Stimulated activated naive CD8-positive, alpha-beta T cell treated with anti-CD3 and anti-CD28 coated beads, Interleukin-15, Interleukin-2, amounts not matched to agents 100 U/mL and 50 U/mL, for 24 hours (primary cell): ENCODE measurements around the gene FAM8A1.
"Not testable (repeated sequence)": the region's sequence is repeated elsewhere in the genome, so short reads cannot be mapped to it uniquely, and the experiment has no call there.

Experiments
- ATAC-seq: fragments of 150-1000 bp; cut with Tn5 transposase; one replicate; pipeline ENCODE4 v1.10.0; 2021
- DNase-seq: peaks from one replicate; pipeline ENCODE4 v3.0.0; 2021

Gene FAM8A1

GRCh38 chr6:17599877-17600526, at the start of gene FAM8A1:
TSS of gene FAM8A1 (plus strand) at chr6:17600302. CDS start at chr6:17600410, 108 bp downstream.
- ATAC-seq = peak; percentile 89
- DNase-seq = peak; percentile 98

GRCh38 chr6:17551383-17551958, 48.6 kb upstream of the FAM8A1 start:
- no peak for ATAC-seq

DNA sequence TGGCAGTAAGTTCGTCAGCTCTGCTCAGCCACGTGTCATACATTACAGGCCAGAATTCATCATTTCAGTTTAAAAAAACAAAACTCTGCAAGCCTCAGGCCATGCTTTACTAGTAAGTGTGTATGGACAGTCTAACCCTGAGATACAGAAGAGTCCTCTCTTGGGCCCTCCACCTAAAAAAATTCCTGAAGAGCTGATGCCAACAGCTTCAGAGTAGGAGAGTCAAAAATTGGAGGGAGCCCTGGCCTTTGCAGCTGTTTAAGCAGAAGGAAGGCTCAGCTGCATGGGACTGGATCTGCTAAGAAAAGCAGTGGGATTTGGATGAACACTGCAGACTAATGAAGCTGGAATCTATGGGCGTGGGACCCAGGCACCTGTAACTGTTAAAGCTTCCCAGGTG, 47.2 kb upstream of the FAM8A1 start:
- ATAC-seq = no peak

More at GRCh38 chr6:17551383-17551958, 48.6 kb upstream of the FAM8A1 start:
- DNase-seq = no peak

GRCh38 chr6:17556014-17556413, 44.1 kb upstream of the FAM8A1 start:
- ATAC-seq = no peak
- no peak for DNase-seq

More for the DNA sequence above, 47.2 kb upstream of the FAM8A1 start:
- no peak for DNase-seq

- DNase-seq = no peak
- ATAC-seq = no peak
These were observed 37.5 kb upstream of the FAM8A1 start for GRCh38 chr6:17562636-17563035.

DNA sequence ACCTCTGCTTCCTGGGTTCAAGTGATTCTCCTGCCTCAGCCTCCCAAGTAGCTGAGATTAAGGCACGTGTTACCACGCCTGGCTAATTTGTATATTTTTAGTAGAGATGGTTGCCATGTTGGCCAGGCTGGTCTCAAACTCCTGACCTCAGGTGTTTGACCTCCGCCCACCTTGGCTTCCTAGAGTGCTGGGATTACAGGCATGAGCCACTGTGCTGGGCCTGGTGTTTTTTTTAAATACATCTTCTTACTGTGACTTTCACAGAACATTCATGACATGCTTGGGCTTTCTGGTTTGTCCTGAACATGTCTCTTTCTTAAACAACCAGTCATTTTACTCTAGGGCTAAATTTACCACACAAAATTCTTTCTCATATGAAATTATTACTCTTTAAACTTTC, 34.7 kb upstream of the FAM8A1 start:
- ATAC-seq = no peak

DNA sequence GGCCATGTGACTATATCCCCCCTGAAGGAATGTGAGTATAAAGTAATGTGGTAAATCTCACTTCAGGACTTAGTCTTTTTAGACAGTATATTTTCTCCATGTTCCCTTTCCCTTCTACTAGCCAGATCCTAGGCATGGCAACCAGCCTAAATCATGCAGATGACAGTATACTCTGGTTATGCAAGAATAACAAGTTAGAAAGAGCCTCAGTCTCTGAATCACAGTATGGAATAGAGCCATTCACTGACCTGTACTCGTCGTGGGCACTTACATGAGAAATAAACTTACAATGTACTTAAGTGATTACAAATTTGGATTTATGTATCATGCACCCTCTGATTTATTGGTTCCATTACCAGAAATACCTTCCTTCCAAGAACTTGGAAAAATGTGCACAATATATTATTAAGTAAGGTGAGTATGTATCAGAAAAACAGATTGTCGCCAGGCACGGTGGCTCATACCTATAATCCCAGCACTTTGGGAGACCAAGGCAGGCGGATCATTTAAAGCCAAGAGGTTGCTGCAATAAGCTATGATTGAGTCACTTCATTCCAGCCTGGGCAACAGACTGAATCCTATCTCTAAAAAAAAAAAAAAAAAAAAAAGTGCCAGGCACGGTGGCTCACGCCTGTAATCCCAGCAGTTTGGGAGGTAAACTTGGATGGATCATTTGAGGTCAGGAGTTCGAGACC, 25.1 kb upstream of the FAM8A1 start:
- DNase-seq = no peak
- no peak for ATAC-seq

More for the DNA sequence above, 34.7 kb upstream of the FAM8A1 start:
- no peak for DNase-seq

DNA sequence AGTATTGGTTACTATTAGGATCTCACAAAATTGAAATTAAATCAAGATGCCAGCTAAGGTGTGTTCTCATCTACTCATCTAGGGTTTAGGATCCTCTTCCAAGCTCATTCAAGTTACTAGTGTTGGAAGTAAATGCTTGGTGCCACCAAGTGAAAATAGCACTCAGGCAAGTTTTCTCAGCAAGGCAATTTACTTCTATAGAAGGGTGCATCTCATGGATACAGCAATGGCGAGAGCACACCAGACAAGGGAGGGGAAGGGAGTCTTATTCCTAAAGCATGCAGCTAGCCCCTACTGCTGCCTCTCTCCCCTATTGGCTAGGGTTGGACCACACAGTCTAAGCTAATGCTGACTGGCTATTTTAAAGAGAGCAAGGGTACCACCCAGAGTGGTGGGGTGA, 23.0 kb upstream of the FAM8A1 start:
- DNase-seq (no peak), ATAC-seq (no peak)

DNA sequence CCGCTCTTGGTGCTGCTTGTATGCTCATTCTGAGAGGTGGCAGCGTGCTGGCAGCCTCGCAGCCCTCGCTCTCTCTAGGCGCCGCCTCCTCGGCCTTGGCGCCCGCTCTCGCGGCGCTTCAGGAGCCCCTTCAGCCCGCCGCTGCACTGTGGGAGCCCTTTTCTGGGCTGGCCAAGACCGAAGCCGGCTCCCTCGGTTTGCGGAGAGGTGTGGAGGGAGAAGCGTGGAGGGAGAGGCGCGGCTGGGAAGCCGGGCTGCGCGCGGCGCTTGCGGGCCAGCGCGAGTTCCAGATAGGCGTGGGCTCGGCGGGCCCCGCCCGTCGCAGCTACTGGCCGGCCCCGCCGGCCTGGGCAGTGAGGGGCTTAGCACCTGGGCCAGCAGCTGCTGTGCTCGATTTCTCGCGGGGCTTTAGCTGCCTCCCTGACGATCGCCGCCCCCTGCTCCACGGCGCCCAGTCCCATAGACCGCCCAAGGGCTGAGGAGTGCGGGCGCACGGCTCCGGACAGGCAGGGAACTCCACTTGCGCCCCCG, 19.5 kb upstream of the FAM8A1 start:
- peak; percentile 69 for ATAC-seq
- peak; percentile 30 for DNase-seq

DNA sequence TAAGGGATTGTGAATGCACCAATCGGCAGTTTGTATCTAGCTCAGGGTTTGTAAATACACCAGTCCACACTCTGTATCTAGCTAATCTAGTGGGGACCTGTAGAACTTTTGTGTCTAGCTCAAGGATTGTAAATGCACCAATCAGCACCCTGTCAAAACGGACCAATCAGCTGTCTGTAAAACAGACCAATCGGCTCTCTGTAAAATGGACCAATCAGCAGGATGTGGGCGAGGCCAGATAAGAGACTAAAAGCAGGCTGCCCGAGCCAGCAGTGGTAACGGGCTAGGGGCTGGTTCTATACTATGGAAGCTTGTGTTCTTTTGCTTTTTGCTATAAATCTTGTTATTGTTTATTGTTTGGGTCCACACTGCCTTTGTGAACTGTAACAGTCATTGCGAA, 18.8 kb upstream of the FAM8A1 start:
- not testable (repeated sequence) for ATAC-seq, DNase-seq

DNA sequence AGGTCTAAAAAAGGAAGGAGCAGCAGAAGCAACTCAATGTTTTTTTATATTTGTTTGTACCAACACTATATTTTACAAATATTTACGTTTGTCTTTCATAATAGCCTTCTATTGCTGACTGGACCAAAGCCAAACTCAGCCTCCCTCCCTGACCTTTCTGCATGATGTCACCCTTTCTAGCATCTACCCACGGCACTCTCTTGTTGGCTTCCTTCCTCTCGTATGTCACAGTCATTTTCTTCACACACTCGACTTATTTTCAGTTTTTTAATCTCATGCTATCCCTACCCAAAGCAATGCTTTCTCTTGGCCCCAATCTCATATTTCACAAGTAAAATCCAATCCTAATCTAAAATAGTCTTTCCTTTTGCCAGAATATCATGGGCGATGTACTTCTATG, 16.3 kb upstream of the FAM8A1 start:
- ATAC-seq = no peak
- DNase-seq = no peak

DNA sequence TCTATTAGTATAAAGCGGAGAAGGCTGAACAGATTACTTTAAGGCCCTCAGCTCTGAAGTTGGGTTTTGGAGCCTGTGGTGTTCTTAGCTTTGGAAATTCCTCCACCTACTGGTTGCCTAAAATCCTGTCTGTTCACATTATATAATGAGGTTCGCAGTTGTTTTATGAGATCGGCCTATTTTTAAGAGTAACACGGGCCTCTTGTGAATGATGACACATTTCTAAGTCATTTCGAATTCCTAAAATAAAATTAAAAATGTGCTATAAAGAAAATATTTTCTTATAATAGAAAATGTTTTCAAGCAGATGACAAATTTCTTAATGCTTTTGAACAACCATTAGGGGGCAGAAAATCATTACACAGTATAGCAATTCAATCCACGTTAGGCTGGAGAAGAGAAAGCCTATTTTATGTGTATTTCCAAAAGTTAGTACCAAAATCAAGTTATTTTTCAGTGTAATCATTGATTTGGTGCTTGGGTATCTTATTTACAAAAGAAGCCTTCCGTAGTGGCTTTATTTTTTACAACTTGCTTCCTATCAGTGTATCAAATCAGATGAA, 15.8 kb upstream of the FAM8A1 start:
- peak; percentile 59 for ATAC-seq
- DNase-seq = no peak

- DNase-seq = no peak
These were observed 14.2 kb upstream of the FAM8A1 start for GRCh38 chr6:17585766-17586490.

GRCh38 chr6:17586623-17587022, 13.5 kb upstream of the FAM8A1 start:
- not testable (repeated sequence) for DNase-seq, ATAC-seq

More at GRCh38 chr6:17585766-17586490, 14.2 kb upstream of the FAM8A1 start:
- ATAC-seq = no peak

- DNase-seq (no peak), ATAC-seq (no peak)
These were observed 12.1 kb upstream of the FAM8A1 start for GRCh38 chr6:17588011-17588410.

DNA sequence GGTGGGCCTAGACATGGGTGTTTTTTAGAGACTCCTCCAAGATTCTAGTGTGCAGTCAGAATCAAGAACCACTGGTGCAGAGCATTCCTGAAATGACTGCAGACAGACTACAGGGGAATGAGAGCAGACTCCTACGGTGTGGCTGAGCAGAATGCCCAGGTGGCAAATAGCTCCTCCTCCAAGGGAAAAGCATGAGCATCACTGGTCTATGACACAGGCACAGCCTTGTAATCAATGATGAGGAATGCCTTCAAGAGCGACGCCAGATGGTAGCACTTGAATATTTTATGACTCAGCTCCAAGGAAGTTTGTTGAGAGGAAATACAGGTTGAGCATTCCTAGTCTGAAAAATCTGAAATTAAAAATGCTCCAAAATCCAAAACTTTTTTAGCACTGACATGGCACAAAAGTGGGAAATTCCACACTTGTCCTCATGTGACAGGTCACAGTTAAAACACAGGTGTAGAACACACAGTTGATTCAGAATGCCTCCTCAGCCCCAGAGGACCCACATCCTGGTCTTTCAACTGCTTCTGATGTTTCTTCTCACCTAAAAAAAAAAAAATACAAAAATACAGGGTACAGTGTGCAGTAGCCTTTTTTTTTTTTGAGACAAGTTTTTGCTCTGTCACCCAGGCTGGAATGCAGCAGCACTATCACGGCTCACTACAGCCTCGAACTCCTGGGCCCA, 10.6 kb upstream of the FAM8A1 start:
- DNase-seq (no peak), ATAC-seq (peak; percentile 75)

- no peak for DNase-seq
- no peak for ATAC-seq
These were observed 8.8 kb upstream of the FAM8A1 start for GRCh38 chr6:17591287-17591686.

GRCh38 chr6:17593246-17593645, 6.9 kb upstream of the FAM8A1 start:
- DNase-seq (no peak), ATAC-seq (no peak)

- DNase-seq (no peak), ATAC-seq (no peak)
These were observed 4.0 kb upstream of the FAM8A1 start for GRCh38 chr6:17596085-17596484.

- peak; percentile 33 for ATAC-seq
These were observed 654 bp downstream of the FAM8A1 start for GRCh38 chr6:17600527-17601385.

DNA sequence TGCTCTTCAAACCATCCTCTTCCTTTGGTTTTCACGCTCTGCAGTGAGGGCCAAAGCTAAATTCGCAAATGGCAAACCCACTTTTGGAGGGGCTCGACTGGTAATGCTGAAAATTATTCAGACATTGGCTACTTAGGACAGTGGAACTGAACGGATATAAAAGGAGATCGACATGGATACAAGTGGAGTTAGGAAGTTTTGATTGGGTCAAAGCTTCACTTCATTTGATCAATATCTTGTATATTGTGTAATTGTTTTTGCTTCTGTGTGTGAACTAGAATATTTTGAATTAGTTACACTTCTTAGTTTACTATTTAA, 1.2 kb downstream of the FAM8A1 start:
- DNase-seq (no peak), ATAC-seq (no peak)

More at GRCh38 chr6:17600527-17601385, 654 bp downstream of the FAM8A1 start:
- peak; percentile 57 for DNase-seq
